RWPE1 (cell line): ENCODE results near the gene OTOG.

Experiments
- CTCF ChIA-PET: fragments of 350-600 bp; sonication (Branson Sonifier 250); formaldehyde crosslinking; extraction: SDS; loops from one replicate; lab custom pipeline; 2021; lab: Yijun Ruan, JAX
- POLR2A ChIA-PET: fragments of 400-600 bp; formaldehyde crosslinking; extraction: SDS; loops from one replicate; lab custom pipeline; 2020; ENCODE audit warnings: antibody characterized with exemption; ENCODE audit not compliant: low non-redundant PET; lab: Yijun Ruan, JAX
- DNase-seq: peaks from one replicate; pipeline ENCODE4 v3.0.0; 2012; ENCODE audit warnings: low spot score
- H3K27ac ChIP-seq: fragments of 450-650 bp; 2 replicates; pipeline ENCODE4 v1.5.1; 2017
- TF ChIP-seq, protein P1 (sequence below): fragments of 450-650 bp; conservative IDR thresholded peaks from 2 replicates; pipeline ENCODE4 v1.5.1; 2017; ENCODE audit warnings: low read depth, mild to moderate bottlenecking

Gene OTOG

DNA sequence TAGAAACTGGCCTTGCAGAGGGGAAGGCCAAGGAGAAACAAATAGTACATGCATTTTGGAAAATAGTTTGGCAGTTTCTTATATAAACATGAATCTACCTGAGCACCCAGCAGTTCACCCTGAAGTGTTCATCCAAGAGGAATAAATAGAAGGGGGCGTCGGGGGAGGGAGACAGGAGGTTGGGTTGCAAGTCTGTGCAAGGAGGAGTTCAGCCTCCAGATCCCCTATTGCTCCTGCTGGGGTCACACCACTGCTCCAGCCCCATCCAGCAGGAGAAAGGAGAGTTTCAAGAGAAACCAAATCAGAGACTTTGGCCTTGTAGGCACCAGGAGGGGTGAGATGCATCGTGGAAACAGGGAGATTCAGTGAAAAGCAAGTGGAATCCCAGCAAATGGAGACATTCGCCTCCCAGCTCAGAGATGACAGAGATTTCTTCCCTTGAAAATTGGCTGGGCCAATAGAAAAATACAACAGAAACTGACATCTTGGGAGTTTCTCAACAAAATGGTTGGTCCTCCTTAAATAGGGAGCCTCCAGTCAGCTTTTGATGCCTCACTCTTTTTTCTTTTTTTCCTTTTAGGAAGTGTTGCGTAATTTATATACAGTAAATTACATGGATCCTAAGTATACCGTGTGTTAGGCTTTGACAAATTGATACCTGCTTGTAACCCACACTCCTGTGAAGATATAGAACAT, 34.1 kb downstream of the OTOG start:
- H3K27ac ChIP-seq, result no peak overlapping the region
- no peak for DNase-seq
- CTCF ChIA-PET, result no interaction called here
- POLR2A ChIA-PET, result no interaction called here
- TF ChIP-seq, protein P1, sequence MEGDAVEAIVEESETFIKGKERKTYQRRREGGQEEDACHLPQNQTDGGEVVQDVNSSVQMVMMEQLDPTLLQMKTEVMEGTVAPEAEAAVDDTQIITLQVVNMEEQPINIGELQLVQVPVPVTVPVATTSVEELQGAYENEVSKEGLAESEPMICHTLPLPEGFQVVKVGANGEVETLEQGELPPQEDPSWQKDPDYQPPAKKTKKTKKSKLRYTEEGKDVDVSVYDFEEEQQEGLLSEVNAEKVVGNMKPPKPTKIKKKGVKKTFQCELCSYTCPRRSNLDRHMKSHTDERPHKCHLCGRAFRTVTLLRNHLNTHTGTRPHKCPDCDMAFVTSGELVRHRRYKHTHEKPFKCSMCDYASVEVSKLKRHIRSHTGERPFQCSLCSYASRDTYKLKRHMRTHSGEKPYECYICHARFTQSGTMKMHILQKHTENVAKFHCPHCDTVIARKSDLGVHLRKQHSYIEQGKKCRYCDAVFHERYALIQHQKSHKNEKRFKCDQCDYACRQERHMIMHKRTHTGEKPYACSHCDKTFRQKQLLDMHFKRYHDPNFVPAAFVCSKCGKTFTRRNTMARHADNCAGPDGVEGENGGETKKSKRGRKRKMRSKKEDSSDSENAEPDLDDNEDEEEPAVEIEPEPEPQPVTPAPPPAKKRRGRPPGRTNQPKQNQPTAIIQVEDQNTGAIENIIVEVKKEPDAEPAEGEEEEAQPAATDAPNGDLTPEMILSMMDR, result no peak

DNA sequence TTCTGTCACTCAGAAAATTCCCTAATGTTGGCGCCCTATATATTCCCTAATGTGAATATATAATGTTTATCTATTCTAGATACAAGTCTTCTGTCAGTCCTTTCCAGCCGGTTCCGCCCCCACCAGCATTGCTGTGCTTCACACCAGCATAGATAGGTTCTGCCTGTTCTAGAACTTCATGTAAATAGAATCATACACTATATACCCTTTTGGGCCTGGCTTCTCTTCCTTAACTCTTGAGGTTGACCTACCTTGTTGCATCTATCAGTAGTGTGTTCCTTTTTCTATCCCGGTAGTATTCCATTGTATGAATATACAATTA, 34.6 kb downstream of the OTOG start:
- CTCF ChIA-PET, result no interaction called here
- TF ChIP-seq, protein P1, result no peak
- POLR2A ChIA-PET, result no interaction called here
- no peak for DNase-seq
- H3K27ac ChIP-seq, result no peak overlapping the region

DNA sequence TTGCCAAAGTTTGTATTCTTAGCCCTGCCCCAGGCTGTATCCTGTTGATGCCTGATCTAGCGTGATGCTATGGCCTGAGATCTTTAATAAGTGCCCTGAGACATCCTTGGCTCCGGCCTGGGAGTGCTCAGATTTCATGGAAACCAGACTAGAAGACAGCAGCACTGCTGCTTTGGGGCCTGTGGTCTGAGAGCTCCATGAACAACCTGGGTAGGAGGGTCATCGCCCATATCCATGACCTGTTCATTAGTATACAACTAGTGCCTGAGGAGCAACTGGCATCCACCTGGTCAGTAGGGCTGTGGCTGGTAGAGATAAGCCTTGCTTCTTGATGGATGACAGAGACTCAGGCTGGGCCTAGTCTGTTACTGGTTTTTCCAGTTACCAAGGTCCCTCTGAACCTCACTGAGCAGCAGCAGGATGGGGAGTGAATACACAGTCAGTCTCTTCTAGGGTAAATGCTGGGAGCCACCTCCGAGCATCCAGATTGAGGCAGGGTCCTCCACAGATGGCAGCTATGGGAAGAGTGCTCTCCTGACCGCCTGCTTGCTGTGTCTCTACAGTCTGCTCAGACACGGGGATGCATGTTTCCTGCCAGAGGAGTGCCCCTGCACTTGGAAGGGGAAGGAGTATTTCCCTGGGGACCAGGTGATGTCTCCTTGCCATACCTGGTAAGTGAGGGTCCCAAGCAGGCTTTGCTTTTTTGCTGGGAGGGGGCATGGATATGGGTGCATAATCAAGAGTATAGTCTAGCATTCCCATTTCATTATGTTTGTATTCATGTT, 39.0 kb downstream of the OTOG start:
- H3K27ac ChIP-seq, result no peak overlapping the region
- CTCF ChIA-PET, result no interaction called here
- no peak for DNase-seq
- TF ChIP-seq, protein P1, result no peak
- POLR2A ChIA-PET, result no interaction called here

DNA sequence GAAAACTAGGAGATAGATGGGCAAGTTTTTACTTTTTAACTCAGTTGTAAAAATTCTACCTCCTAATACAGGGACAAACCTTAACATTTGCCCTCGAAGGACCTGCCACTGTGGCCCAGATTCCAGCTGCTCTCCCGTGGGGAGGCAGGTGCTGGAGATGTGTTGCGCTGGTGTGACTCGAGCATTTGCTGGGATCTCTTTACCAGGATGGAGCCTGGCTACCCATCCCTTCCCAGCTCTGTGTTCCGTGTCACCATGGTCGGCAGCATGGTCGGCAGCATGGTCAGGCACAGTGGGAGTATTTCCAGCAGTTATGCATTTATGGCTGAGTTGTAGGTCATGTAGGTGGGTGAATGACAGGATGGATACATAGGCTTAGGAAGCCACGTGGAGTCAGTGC, 41.1 kb downstream of the OTOG start:
- H3K27ac ChIP-seq, result no peak overlapping the region
- TF ChIP-seq, protein P1, result no peak
- no peak for DNase-seq
- CTCF ChIA-PET, result interaction anchor here (0.6 kb wide), 1 partner anchor 58 kb away, joined by 3 read pairs; no protein-coding TSS in a partner anchor
- POLR2A ChIA-PET, result no interaction called here

DNA sequence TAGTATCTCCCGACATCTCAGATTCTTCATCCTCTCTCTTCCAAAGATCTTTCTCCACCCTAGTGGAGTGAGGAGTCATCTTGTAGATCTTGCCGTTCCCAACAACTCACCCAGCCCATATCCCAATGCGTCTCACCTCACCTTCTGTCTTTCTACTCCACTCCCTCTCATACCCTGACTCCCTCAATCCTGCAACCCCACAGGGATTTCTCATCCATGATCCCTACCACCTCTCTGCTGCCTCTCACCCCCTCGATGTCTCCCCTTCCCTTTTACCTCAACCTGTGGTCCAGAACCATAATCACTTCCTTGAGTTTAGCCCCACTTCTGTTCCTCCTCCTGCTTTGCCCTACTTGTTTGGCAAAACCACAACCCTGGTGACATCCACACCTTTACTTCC, 41.7 kb downstream of the OTOG start:
- DNase-seq, result no peak
- ChIA-PET CTCF (no interaction called here), POLR2A (no interaction called here)
- TF ChIP-seq, protein P1, result no peak
- H3K27ac ChIP-seq, result no peak overlapping the region

DNA sequence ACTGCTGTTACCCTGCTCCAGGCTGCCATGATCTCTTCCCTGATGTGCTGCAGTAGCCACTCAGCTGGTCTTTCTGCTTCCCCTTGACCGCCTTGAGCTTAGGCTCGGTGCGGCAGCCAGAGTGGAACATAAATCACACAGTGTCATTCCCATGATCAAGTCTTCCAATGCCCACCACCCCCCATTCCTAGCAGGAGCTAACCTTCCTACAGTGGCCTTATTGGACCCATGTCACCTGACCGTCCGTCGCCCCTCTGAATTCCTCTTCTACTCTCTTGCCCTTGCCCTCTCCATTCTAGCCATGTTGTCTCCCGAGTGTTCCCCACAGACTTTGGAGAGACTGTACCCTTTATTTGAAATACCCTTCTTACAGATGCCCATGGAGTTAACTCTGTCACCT, 43.4 kb downstream of the OTOG start:
- no peak overlapping the region for H3K27ac ChIP-seq
- DNase-seq, result no peak
- ChIA-PET POLR2A (no interaction called here), CTCF (no interaction called here)
- TF ChIP-seq, protein P1, result no peak
